Activated naive CD4-positive, alpha-beta T cell treated with anti-CD3 and anti-CD28 coated beads, Interleukin-2, amount 50 U/mL, for 24 hours (primary cell): ENCODE results near the gene SUSD2.
"Not testable (repeated sequence)": the region's sequence is repeated elsewhere in the genome, so short reads cannot be mapped to it uniquely, and the experiment has no call there.

Source experiments
- H3K27ac Mint-ChIP-seq: one replicate; pipeline ENCODE4 v1.8.0; 2021; ENCODE audit warnings: mild to moderate bottlenecking, mixed read lengths
- H3K27me3 Mint-ChIP-seq: one replicate; pipeline ENCODE4 v1.8.0; 2021; ENCODE audit warnings: mixed read lengths
- H3K36me3 Mint-ChIP-seq: one replicate; pipeline ENCODE4 v1.8.0; 2021; ENCODE audit warnings: mixed read lengths
- H3K4me1 Mint-ChIP-seq: one replicate; pipeline ENCODE4 v1.8.0; 2021; ENCODE audit warnings: mixed read lengths
- H3K4me3 Mint-ChIP-seq: one replicate; pipeline ENCODE4 v1.8.0; 2021; ENCODE audit warnings: mild to moderate bottlenecking, mixed read lengths
- H3K9me3 Mint-ChIP-seq: one replicate; pipeline ENCODE4 v1.8.0; 2021; ENCODE audit warnings: mixed read lengths

The SUSD2 gene

GRCh38 chr22:24189249-24190158 lies 8.2 kb downstream of the SUSD2 start:
- H3K27ac Mint-ChIP-seq = no peak overlapping the region
- no peaks in the 10 kb centered on the region for H3K4me1 Mint-ChIP-seq
- no peaks in the 10 kb centered on the region for H3K9me3 Mint-ChIP-seq
- H3K36me3 Mint-ChIP-seq = no peaks in the 10 kb centered on the region
- no peak overlapping the region for H3K4me3 Mint-ChIP-seq
- no peaks in the 10 kb centered on the region for H3K27me3 Mint-ChIP-seq

GRCh38 chr22:24190159-24190540 lies 8.9 kb downstream of the SUSD2 start:
- Mint-ChIP-seq H3K4me1 (no peaks in the 10 kb centered on the region), H3K4me3 (no peak overlapping the region), H3K27ac (no peak overlapping the region), H3K36me3 (no peaks in the 10 kb centered on the region), H3K9me3 (no peaks in the 10 kb centered on the region), H3K27me3 (no peaks in the 10 kb centered on the region)

GRCh38 chr22:24190596-24191208 lies 9.4 kb downstream of the SUSD2 start:
- H3K4me3 Mint-ChIP-seq = no peak overlapping the region
- no peak overlapping the region for H3K27ac Mint-ChIP-seq
- H3K27me3 Mint-ChIP-seq = no peaks in the 10 kb centered on the region
- H3K9me3 Mint-ChIP-seq = no peaks in the 10 kb centered on the region
- H3K4me1 Mint-ChIP-seq = no peaks in the 10 kb centered on the region
- no peaks in the 10 kb centered on the region for H3K36me3 Mint-ChIP-seq

GRCh38 chr22:24191381-24191841 lies 10.1 kb downstream of the SUSD2 start:
- Mint-ChIP-seq H3K27me3 (no peaks in the 10 kb centered on the region), H3K4me3 (no peak overlapping the region), H3K36me3 (no peaks in the 10 kb centered on the region), H3K4me1 (no peaks in the 10 kb centered on the region), H3K27ac (no peak overlapping the region), H3K9me3 (no peaks in the 10 kb centered on the region)

GRCh38 chr22:24191893-24192292 lies 10.6 kb downstream of the SUSD2 start:
- Mint-ChIP-seq H3K4me3 (no peak overlapping the region), H3K27me3 (no peaks in the 10 kb centered on the region), H3K27ac (no peak overlapping the region), H3K9me3 (no peaks in the 10 kb centered on the region), H3K36me3 (no peaks in the 10 kb centered on the region), H3K4me1 (no peaks in the 10 kb centered on the region)

- H3K36me3 Mint-ChIP-seq = no peaks in the 10 kb centered on the region
- no peaks in the 10 kb centered on the region for H3K4me1 Mint-ChIP-seq
- H3K9me3 Mint-ChIP-seq = no peaks in the 10 kb centered on the region
- H3K4me3 Mint-ChIP-seq = no peak overlapping the region
- H3K27me3 Mint-ChIP-seq = no peaks in the 10 kb centered on the region
- no peak overlapping the region for H3K27ac Mint-ChIP-seq
Observed at GRCh38 chr22:24198682-24199052, 17.4 kb downstream of the SUSD2 start.

GRCh38 chr22:24200619-24201212 lies 19.4 kb downstream of the SUSD2 start:
- H3K9me3 Mint-ChIP-seq = no peaks in the 10 kb centered on the region
- peaks cover 2% of the 10 kb centered on the region for H3K27me3 Mint-ChIP-seq
- H3K36me3 Mint-ChIP-seq = no peaks in the 10 kb centered on the region
- H3K4me3 Mint-ChIP-seq = no peak overlapping the region
- no peaks in the 10 kb centered on the region for H3K4me1 Mint-ChIP-seq
- H3K27ac Mint-ChIP-seq = no peak overlapping the region

- no peaks in the 10 kb centered on the region for H3K9me3 Mint-ChIP-seq
- H3K36me3 Mint-ChIP-seq = no peaks in the 10 kb centered on the region
- H3K27me3 Mint-ChIP-seq = peaks cover 2% of the 10 kb centered on the region
- H3K4me1 Mint-ChIP-seq = peaks cover 5% of the 10 kb centered on the region
- H3K4me3 Mint-ChIP-seq = no peak overlapping the region
- H3K27ac Mint-ChIP-seq = no peak overlapping the region
Observed at GRCh38 chr22:24201681-24202614, 20.7 kb downstream of the SUSD2 start.

- not testable (repeated sequence) for H3K27ac Mint-ChIP-seq, H3K9me3 Mint-ChIP-seq, H3K36me3 Mint-ChIP-seq, H3K27me3 Mint-ChIP-seq, H3K4me3 Mint-ChIP-seq
- peaks cover 20% of the 10 kb centered on the region for H3K4me1 Mint-ChIP-seq
Observed at GRCh38 chr22:24203856-24204255, 22.6 kb downstream of the SUSD2 start.

- no peak overlapping the region for H3K4me3 Mint-ChIP-seq
- no peaks in the 10 kb centered on the region for H3K36me3 Mint-ChIP-seq
- H3K4me1 Mint-ChIP-seq = peaks cover 23% of the 10 kb centered on the region
- H3K9me3 Mint-ChIP-seq = no peaks in the 10 kb centered on the region
- no peak overlapping the region for H3K27ac Mint-ChIP-seq
- peaks cover 2% of the 10 kb centered on the region for H3K27me3 Mint-ChIP-seq
Observed at GRCh38 chr22:24205438-24206195, 24.3 kb downstream of the SUSD2 start.

GRCh38 chr22:24206460-24207263 lies 25.4 kb downstream of the SUSD2 start:
- not testable (repeated sequence) for H3K36me3 Mint-ChIP-seq, H3K27ac Mint-ChIP-seq
- peaks cover 23% of the 10 kb centered on the region for H3K4me1 Mint-ChIP-seq

GRCh38 chr22:24207264-24208011 lies 26.2 kb downstream of the SUSD2 start:
- peaks cover 2% of the 10 kb centered on the region for H3K27me3 Mint-ChIP-seq
- no peaks in the 10 kb centered on the region for H3K36me3 Mint-ChIP-seq
- no peak overlapping the region for H3K27ac Mint-ChIP-seq
- no peaks in the 10 kb centered on the region for H3K9me3 Mint-ChIP-seq
- peaks cover 23% of the 10 kb centered on the region for H3K4me1 Mint-ChIP-seq
- no peak overlapping the region for H3K4me3 Mint-ChIP-seq

More at GRCh38 chr22:24206460-24207263, 25.4 kb downstream of the SUSD2 start:
- not testable (repeated sequence) for H3K4me3 Mint-ChIP-seq, H3K9me3 Mint-ChIP-seq, H3K27me3 Mint-ChIP-seq

- no peaks in the 10 kb centered on the region for H3K9me3 Mint-ChIP-seq
- H3K27me3 Mint-ChIP-seq = peaks cover 2% of the 10 kb centered on the region
- H3K4me1 Mint-ChIP-seq = peaks cover 23% of the 10 kb centered on the region
- H3K27ac Mint-ChIP-seq = no peak overlapping the region
- no peaks in the 10 kb centered on the region for H3K36me3 Mint-ChIP-seq
- no peak overlapping the region for H3K4me3 Mint-ChIP-seq
Observed at GRCh38 chr22:24208012-24208749, 26.9 kb downstream of the SUSD2 start.
